OCI-M1 (cell line): Measurements from ENCODE around the gene TMEM19.

ENCODE experiments used
- DNase-seq: peaks from one replicate; lab custom pipeline; 2025; lab: John Stamatoyannopoulos, UW

Gene TMEM19

DNA sequence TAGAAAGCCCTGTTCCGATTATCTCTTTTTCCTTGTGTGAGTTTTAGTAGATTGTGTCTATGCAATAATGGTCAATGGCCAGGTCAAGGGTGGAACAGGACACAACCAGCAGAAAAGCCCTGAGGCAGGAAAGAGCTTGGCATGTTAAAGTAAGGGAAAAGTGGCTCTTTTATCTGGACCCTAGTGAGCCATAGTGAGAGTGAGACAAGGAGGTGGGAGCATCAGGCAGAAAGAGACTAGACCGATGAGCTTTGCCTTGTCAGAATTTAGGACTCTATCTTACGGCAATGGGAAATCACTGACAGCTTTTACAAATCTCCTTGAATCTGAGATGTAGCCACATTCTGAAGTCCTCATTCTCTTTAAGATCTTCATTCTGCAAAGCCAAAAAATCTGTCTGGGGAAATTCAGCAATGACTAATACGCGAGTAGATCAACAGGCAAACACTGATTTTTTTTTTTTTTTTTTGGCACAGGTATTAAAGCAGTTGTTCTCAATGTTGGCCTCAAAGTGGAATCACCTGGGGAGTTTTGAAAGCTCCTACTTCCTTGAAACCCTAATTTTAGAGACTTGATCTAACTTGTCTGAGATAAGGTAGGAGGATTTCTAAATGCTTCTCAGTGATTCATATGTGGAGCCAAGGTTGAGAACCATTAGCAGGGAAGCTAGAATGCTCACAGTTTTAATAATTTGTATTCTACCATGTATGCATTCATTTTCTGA lies 33.9 kb downstream of the TMEM19 start:
- DNase-seq: no peak

DNA sequence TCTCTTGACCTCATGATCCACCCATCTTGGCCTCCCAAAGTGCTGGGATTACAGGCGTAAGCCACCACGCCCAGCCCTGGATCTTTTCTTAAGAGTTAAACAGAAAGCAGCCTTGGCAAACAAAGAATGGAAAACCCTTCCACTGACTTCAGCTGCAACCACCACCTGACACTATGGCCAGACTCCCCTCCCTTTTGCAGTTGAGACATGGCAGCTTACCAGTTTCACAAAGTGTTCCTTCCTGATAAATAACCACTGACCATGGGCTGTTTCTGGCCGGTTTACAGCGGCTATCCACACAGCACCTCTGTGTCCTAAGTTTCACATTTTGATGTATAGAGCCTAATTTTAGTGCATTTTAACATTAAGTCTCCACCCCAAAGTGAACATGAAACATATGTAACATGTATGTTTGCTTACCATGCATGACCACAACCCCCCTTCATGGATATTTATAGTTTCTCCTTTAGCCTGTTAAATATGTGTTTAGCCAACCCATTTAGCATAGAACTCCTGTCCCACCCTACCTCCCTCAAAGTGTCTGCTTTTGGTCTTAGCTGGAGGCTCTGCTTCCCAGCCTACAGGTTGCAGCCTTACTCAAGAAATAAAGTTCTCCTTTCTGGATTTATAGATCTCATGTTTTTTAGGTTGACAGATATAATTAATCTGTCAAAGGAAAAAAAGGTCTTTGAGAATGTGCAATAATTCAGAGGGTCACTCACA lies 36.1 kb downstream of the TMEM19 start:
- DNase-seq: peak; percentile 91

DNA sequence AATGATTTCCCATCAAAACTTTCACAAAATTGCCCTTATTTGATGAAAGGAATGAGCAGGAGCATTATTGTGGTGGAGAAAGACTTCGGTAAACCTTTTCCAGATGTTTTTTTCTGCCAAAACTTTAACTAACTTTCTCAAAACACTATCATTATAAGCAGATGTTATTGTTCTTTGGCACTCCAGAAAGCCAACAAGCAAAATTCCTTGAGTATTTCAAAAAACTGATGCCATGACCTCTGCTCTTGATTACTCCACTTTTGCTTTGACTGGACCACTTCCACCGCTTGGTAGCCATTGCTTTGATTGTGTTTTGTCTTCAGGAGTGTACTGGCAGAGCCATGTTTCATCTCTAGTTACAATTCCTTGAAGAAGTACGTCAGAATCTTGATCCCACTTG lies 39.1 kb downstream of the TMEM19 start:
- no peak for DNase-seq

DNA sequence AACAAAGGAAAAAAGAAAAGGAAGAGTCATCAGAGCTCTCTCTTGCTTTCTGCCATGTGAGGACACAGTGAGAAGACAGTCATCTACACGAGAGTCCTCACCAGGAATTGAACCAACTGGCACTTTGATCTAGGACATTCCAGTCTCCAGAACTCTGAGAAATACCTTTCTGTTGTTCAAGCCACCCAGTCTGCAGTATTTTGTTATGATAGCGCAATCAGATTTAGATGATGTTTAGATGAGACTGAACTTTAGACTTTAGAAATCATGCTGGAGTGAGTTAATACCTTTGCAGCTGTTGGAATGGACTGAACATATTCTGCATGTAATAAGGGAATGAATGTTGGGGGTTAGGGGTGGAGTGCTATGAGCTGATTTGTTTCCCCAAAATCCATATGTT lies 40.7 kb downstream of the TMEM19 start:
- DNase-seq: no peak

DNA sequence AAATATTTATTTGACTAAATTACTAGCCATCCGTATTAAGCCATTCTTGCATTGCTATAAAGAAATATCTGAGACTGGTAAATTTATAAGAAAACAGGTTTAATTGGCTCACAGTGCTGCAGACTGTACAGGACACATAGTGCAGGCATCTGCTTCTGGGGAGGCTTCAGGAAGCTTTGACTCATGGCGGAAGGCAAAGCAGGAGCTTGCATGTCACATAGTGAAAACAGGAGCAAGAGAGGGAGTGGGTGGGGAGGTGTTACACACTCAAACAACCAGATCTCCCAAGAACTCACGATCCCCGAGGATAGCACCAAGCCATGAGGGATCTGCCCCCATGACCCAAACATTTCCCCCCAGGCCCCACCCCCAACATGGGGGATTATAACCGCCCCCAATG lies 42.1 kb downstream of the TMEM19 start:
- no peak for DNase-seq

DNA sequence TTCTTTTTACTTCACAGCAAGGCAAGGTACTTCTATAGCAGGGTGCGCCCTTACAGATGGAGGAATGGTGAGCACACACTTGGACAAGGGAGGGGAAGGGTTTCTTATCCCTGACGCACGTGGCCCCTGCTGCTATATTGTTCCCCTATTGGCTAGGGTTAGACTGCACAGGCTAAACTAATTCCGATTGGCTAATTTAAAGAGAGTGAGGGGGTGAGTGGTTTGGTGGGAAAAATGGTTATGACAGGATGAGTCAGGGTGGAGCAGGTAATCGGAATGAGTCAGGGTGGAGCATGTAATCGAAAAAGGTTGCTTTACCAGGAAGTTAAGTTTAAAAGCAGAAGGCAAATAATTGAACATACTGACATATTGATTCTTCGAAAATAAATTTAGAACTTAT lies 45.1 kb downstream of the TMEM19 start:
- DNase-seq: no peak

DNA sequence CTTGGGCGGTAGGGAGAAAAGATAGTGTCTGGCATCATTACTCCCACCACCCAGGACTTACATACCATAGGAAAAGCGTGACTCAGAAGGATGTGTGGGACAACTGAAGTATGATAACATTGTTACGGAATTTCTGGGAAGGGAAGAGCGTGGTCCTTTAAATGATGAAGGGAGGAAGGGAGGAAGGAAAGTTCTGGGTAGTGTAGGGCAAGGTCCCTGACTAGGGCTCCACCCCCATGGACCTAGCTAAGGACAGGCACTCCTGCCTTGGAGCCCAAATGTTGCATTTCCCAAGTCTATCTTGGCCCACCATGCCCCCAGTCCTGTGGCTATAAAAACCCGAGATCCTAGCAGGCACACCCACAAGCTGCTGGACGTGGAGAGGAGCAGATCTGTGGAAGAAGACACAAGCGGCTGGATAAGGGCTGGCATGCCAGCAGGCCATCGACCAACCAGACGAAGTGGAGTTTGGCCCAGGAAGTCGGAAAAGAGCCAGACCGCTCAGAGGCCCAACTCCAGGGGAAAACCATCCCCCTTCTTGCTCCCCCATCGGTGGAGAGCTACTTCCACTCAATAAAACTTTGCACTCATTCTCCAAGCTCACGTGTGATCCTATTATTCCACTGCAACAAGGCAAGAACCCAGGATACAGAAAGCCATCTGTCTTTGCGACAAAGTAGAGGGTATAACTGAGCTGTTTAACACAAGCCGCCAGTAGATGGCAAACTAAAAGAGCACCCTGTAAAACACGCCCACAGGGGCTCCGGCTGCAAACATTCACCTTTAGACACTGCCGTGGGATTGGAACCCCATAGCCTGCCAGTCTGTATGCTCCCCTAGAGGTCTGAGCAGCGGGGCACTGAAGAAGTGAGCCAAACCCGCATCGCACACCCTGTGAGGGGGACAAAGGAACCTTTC lies 45.8 kb downstream of the TMEM19 start:
- DNase-seq: no peak

DNA sequence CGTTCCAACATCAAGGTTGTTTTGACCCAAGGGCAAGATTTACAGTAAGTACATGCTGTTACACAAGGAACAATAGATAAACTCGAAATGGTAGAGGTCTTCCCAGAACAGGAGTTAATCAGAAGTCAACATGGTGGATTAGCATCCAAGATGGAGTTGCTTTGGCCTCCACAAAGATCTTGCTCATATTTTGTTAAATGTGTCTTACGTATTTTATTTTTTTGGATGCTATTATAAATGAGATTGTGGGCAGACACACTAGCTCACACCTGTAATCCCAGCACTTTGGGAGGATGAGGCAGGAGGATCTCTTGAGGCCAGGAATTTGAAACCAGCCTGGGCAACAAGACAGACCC lies 46.5 kb downstream of the TMEM19 start:
- no peak for DNase-seq

DNA sequence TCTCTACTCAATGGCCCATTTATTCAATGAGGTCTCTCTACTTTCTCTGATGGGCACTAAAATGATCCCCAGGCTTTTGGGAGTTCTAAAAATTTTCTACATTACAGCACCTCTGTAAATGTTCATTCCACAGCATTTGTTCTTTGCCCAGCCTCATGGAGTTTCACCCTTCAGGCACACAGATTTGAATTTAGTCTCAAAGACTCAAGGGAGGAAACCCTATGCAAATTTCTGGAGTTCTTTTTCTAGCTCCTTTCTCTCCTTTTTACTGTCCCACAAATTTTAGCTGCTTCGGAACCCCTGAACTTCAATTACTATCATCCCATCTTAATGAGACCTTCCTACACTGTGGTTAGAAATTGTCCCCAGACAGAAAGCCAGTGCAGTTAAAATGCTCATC lies 51.3 kb downstream of the TMEM19 start:
- DNase-seq: no peak

DNA sequence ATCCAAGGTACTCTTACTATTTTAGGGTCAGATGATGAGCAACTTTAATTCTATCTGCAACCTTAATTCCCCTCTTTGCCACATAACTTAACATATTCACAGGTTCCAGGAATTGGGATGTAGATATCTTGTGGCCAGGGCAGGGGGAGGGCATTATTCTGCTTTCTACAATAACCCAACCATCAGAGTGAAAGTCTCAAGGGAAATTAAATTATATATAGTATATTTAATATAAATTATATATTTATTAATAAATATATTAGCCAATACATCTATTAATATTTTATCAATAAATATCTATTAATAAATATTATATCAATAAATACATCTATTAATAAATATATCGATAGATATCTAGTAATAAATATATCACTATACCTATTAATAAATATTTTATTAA lies 57.1 kb downstream of the TMEM19 start:
- DNase-seq: peak; percentile 15

DNA sequence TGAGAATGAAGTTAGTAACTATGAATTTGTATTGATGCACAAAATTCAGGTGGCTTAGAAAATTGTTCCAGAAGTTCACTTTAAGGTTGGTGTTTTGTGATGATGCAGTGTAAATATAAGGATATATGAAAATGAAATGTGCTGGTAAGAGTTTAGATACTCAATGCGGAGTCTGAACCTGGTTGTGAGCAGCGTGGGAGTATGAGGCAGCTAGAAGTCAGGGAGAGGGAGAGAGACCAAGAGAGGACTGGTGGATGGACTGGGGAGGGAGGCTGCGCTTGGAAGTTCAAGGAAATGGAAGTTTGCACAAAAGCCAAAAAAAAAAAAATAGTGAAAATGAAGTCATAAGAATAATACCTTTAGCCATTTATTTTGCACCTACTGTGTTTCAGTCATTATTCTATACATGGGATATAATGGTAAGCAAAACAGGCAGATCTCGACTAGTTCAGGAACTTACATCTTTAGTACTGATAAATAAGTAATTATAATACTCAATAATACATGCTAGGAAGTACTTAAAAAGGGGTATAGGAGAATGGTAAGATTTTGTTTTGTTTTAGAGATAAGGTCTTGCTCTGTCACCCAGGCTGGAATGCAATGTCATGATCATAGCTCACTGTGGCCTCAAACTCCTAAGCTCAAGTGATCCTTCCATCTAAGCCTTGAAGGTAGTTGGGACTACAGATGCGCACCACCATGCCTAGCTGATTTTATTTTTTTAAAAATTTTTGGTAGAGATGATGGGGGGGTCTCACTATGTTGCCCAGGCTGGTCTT lies 58.8 kb downstream of the TMEM19 start:
- DNase-seq: peak; percentile 38

DNA sequence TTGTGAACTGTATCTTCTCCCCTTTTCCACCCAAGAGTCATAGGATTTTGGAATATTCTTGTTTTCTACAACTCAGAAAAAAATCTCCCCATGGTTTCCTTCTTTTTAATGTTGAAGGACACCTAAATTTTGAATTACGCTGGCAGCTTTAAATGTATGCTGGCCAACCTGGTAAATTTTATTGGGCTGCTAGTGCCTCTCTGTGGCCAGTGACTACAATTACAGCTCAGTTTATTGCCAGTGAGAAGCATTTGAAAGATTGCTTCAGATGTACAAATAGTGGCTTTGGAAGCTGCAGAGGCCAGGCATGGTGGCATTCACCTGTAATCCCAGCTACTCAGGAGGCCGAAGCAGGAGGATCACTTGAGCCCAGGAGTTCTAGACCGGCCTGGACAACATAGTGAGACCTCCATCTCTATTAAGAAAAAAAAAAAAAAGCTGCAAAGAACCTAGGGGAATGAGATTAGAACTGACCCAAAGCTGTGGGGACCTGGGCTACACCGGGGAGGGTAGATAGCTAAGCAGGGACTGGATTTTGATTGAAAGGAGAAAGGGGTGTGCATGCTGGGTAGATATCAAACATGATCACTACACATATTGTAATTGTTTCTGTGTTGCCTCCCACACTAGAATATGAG lies 61.2 kb downstream of the TMEM19 start:
- DNase-seq: peak; percentile 86

DNA sequence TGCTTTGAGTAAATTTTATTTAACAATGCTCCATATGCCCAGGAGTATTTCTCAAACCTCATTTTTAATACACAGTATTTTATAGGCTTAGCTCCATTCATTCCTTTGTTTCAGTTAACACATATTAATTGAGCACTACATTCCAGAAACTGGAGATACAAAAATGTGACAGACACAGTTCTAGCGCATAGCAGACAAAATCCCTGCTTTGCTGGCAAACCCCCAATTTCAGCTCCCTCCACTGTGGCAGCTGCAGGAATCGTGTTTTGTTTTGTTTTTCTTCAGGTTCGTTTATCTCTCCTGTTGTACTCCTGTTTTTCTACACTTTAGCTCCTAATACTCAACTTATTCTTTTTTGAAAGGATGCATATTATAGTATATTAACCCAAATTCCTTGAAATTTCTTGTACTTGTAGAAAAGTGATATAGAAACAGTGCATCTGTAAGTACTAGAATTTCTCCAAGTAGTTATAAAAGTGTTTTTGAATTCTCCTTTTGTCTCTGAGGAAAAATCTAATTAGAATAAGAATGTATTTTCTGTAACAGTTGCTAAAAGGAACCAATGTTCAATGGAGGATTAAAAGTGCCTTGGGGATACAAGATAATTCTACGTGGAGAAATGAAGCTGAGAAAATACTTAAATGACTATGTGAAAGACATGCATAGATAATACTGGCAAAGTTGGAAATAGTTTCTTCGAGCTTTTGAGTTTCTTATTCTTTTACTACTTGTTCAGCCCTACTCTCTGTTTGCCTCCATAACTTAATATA lies 62.4 kb downstream of the TMEM19 start:
- no peak for DNase-seq

DNA sequence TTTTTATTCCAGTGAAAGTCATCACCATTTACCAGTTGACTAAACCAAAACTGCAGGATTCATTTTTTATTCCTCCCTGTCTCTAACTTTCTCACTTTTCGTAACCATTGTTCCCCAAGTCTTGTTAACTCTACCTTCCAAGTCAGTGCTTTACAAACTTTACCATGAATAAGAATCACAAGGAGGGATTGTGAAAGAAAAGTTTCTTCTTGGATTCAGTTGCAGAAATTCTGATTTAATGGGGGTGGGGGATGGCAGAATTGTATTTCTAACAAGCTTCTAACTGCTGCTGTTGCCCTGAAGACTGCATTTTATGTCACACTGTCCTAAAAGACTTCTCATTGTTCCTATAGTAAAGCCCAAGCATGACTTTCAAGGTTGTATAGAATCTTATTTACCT lies 63.8 kb downstream of the TMEM19 start:
- DNase-seq: peak; percentile 33

DNA sequence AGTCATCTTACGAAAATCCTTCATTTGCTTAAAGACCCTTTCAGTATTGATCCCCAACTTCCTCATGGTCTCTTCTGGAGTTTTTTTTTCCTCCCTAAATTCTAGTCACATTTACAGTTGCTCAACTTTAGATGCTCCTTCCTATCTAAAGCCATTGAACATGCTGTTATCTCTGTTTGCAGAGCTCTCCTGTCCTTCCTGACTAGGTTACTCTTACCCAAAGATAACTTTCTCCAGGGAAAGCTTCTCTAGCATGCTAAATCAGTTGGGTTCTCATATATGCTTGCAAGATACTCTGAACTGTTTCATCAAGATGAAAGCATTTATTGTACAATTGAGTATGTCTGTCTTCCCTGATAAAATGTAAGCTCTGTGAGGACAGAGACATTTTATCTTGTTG lies 67.0 kb downstream of the TMEM19 start:
- DNase-seq: peak; percentile 92
